ENCODE results near the gene RPS16.

Gene RPS16

DNA sequence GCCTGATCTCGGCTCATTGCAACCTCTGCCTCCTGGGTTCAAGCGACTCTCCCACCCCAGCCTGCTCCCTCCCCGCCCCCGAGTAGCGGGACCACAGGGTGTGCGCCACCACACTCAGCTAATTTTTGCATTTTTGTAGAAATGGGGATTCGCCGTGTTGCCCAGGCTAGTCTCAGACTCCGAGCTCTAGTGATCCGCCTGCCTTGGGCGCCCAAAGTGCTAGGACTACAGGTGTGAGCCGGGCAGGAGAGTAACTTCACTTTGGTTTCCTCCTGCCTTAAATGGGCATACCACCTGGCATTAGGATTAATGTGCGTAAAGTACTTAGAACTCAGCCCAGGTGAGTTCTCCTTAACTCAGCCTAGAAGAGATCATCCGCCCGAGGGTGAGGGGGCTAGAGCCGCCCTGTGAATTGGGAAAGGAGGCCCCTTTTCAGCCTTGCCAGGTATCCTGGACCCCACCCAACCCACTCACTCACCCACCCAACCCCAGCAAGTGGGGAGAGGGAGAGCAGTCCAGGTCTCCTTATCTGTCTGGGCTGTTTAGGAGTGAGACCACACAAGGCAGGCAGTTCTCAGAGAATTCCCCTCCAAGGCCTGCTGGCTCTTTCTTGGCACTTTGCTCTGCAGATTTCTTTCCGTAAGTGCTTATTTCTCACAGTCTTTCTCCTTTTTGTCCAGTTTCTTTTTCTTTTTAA, 30.3 kb downstream of the RPS16 start:
- WGBS, 2 experiments (ENCODE audit: insufficient coverage in 2 of 2): 95% methylated on average over 10 to 11 of the region's 17 CpGs
- peaks cover 60% of the 10 kb centered on the region for H3K4me1 ChIP-seq (ENCODE audit: control insufficient read depth, insufficient read depth, low read length, poor library complexity, severe bottlenecking)
- H3K36me3 ChIP-seq (ENCODE audit: control insufficient read depth, insufficient read depth, low read length): peaks cover 13% of the 10 kb centered on the region
- H3K4me3 ChIP-seq (ENCODE audit: extremely low read depth, insufficient read depth, low read length, poor library complexity, severe bottlenecking): no peak overlapping the region
- H3K9me3 ChIP-seq (ENCODE audit: control insufficient read depth, low read length): no peaks in the 10 kb centered on the region
- no peak overlapping the region for H3K27ac ChIP-seq (ENCODE audit: low read depth, low read length, severe bottlenecking)

DNA sequence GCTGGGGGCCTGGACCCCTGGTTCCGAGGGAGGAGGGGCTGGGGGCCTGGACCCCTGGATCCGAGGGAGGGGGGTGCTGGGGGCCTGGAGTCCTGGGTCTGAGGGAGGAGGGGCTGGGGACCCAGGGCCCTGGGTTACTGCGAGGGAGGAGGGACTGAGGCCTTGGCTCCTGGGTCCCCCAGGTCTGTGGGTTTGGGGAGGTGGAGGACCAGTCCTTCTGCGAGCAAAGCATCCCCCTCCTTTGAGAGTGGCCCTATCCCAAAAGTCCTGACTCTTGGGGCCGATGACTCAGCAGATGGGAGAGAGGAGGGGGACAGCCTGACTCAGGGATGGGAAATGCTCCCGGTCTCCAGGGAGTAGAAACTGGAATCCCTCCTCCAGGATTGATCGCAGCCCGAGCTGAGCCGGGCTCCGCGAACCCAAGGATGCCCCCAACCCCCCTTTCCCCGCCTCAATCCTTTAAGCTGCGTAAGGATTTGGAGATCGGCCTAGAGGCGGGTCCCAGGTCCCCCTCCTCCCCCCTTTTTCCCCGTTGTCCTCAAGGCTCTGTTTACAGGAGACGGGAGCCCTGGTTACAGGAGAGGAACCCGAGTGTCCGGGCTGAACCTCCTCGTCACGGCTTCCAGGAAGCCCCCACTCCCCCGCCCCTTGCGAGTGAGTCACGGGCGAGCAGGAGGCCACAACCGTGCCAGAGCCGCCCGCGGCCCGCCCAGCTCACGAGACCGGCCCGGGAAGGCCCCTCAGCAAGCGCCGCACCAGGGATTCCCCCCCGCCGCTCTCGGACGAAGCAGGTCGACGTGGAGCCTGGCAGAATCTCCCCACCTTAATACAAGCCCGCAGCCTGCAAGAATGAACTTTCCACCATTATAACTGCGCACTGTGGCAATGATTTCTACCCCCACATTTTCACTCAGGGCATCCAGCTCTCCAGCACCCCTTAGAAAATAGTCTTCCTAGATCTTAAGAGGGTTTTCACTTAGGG, 32.1 kb downstream of the RPS16 start:
- peak overlapping the region; percentile 39 for H3K4me3 ChIP-seq (ENCODE audit: extremely low read depth, insufficient read depth, low read length, poor library complexity, severe bottlenecking)
- H3K36me3 ChIP-seq (ENCODE audit: control insufficient read depth, insufficient read depth, low read length): peaks cover 19% of the 10 kb centered on the region
- H3K9me3 ChIP-seq (ENCODE audit: control insufficient read depth, low read length): no peaks in the 10 kb centered on the region
- peak overlapping the region; percentile 100 for H3K27ac ChIP-seq (ENCODE audit: low read depth, low read length, severe bottlenecking)
- 0 to 1% methylated on average over 21 to 39 of the region's 43 CpGs for WGBS, 2 experiments (ENCODE audit: insufficient coverage in 2 of 2)
- peaks cover 48% of the 10 kb centered on the region for H3K4me1 ChIP-seq (ENCODE audit: control insufficient read depth, insufficient read depth, low read length, poor library complexity, severe bottlenecking)

DNA sequence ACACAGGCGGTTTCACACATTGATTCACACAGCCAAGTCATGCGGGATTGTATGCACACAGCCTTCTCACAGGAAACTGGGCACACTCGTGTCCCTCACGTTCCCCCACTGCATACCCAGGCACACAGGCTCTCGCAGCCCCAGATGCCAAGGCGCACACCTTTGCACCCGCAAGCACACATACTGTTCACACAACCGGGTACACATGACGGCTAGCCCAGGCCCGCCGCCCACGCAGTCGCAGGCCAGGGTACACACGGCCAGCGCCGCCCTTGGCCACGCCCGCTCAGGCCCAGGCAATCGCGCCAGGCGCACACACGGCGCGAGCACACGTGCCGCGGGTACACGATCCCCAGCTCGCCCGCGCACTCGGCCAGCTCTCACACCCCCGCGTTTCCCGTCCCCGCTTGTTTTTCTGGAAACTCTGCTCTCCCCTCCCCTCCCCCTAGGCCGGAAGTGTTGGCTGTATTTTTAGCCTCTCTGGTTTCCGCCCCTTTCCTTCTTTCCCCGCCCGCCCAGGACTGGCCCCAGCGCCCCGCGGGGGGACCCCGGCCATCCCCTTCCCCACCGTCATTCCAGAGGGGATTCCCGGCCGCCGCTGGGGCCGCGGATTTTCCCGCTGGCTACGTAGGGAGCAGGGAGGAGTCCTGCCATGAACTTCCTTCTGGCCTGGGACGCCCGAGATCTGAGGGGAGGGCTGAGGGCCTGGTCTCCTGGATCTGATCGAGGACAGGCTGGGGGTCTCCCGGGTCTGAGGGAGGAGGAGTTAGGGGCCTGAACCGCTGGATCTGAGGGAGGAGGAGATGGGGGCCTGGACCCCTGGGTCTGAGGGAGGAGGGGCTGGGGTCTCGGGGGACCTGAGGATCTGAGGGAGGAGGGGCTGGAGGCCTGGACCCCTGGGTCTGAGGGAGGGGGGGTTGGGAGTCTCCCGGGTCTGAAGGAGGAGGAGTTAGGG, 33.1 kb downstream of the RPS16 start:
- no peaks in the 10 kb centered on the region for H3K9me3 ChIP-seq (ENCODE audit: control insufficient read depth, low read length)
- H3K4me3 ChIP-seq (ENCODE audit: extremely low read depth, insufficient read depth, low read length, poor library complexity, severe bottlenecking): peak overlapping the region; percentile 39
- H3K4me1 ChIP-seq (ENCODE audit: control insufficient read depth, insufficient read depth, low read length, poor library complexity, severe bottlenecking): peaks cover 49% of the 10 kb centered on the region
- WGBS, 2 experiments (ENCODE audit: insufficient coverage in 2 of 2): 6 to 13% methylated on average over 35 to 45 of the region's 59 CpGs
- H3K36me3 ChIP-seq (ENCODE audit: control insufficient read depth, insufficient read depth, low read length): peaks cover 9% of the 10 kb centered on the region
- H3K27ac ChIP-seq (ENCODE audit: low read depth, low read length, severe bottlenecking): peak overlapping the region; percentile 100

DNA sequence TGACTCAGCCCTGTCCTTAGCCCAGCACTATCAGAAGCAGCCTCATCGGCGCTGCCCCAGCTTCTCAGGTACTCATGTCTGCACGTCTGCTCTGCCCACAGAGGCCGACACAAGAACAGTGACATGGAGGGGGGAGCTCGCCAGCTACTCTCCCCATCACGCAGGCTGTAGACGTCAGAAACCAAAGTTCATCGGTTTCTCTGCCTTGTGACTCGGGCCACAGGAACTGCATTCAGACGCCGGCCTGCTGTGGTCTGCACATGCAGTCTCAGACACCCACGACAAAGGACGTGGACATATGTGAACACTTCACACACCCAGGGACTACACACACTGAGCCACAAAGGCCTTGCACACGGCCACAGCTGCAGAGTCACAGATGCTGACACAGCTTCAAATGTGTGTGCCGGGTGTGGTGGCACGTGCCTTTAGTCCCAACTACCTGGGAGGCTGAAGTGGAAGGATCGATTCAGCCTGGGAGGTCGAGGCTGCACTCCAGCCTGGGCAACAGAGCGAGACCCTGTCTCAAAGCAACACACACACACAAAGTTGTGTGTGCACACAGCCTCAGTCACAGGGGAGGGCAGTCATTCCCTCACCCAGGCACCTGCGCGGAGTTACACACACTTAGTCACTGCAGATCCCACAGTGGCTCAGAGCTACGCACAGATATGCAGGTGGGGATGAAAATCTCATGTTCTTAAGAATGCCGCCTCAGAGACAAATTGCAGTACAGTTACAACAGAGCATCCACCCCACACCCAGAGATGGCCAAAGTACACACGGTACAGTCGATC, 34.0 kb downstream of the RPS16 start:
- 80 to 85% methylated on average over 13 to 17 of the region's 25 CpGs for WGBS, 2 experiments (ENCODE audit: insufficient coverage in 2 of 2)
- Histone ChIP-seq H3K9me3 (ENCODE audit: control insufficient read depth, low read length) (no peaks in the 10 kb centered on the region), H3K36me3 (ENCODE audit: control insufficient read depth, insufficient read depth, low read length) (peaks cover 9% of the 10 kb centered on the region), H3K4me3 (ENCODE audit: extremely low read depth, insufficient read depth, low read length, poor library complexity, severe bottlenecking) (peak overlapping the region; percentile 39), H3K27ac (ENCODE audit: low read depth, low read length, severe bottlenecking) (peak overlapping the region; percentile 100), H3K4me1 (ENCODE audit: control insufficient read depth, insufficient read depth, low read length, poor library complexity, severe bottlenecking) (peaks cover 49% of the 10 kb centered on the region)

DNA sequence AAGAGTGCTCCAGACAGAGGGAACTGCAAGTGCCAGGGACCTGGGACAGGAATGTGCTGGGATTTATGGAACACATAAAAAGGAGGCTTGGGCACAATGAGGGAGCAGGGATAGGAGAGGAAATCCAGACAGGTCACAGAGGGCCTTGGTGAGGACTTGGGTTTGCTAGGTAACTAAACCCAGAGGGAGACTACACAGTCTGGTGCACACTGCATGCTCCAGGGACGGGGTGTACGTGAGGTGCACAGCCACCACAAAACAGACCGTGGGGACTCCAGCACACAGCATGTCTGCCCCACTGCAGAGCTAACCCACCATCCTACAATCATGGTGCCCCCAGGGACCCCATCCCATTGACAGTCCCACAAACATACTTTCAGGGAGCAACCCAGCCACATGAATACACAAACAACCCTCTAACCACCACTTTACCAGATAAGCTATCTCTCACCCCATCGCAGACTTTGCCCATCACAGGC, 34.6 kb downstream of the RPS16 start:
- H3K27ac ChIP-seq (ENCODE audit: low read depth, low read length, severe bottlenecking): peak overlapping the region; percentile 100
- WGBS, 2 experiments (ENCODE audit: insufficient coverage in 2 of 2): 90 to 97% methylated on average over 4 of the region's 4 CpGs
- H3K36me3 ChIP-seq (ENCODE audit: control insufficient read depth, insufficient read depth, low read length): peaks cover 9% of the 10 kb centered on the region
- no peak overlapping the region for H3K4me3 ChIP-seq (ENCODE audit: extremely low read depth, insufficient read depth, low read length, poor library complexity, severe bottlenecking)
- H3K4me1 ChIP-seq (ENCODE audit: control insufficient read depth, insufficient read depth, low read length, poor library complexity, severe bottlenecking): peaks cover 49% of the 10 kb centered on the region
- no peaks in the 10 kb centered on the region for H3K9me3 ChIP-seq (ENCODE audit: control insufficient read depth, low read length)

DNA sequence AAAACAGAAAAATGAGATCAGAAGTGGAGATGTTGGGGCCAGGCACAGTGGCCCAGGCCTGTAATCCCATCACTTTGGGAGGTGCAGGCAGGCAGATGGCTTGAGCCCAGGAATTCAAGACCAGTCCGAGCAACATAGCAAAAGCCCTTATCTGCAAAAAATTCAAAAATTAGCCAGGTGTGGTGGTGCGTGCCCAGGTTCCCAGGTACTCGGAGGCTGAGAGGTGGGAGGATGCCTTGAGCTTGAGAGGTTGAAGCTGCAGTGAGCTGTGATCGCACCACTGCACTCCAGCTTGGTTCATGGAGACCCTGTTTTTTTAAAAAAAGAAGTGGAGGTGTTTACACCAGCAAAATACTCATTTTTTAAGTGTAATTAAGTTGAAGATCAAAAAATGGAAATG, 35.7 kb downstream of the RPS16 start:
- no peak overlapping the region for H3K4me3 ChIP-seq (ENCODE audit: extremely low read depth, insufficient read depth, low read length, poor library complexity, severe bottlenecking)
- peaks cover 40% of the 10 kb centered on the region for H3K4me1 ChIP-seq (ENCODE audit: control insufficient read depth, insufficient read depth, low read length, poor library complexity, severe bottlenecking)
- WGBS, 2 experiments (ENCODE audit: insufficient coverage in 2 of 2): 95 to 97% methylated on average over 3 of the region's 4 CpGs
- H3K36me3 ChIP-seq (ENCODE audit: control insufficient read depth, insufficient read depth, low read length): peaks cover 17% of the 10 kb centered on the region
- no peaks in the 10 kb centered on the region for H3K9me3 ChIP-seq (ENCODE audit: control insufficient read depth, low read length)
- no peak overlapping the region for H3K27ac ChIP-seq (ENCODE audit: low read depth, low read length, severe bottlenecking)

DNA sequence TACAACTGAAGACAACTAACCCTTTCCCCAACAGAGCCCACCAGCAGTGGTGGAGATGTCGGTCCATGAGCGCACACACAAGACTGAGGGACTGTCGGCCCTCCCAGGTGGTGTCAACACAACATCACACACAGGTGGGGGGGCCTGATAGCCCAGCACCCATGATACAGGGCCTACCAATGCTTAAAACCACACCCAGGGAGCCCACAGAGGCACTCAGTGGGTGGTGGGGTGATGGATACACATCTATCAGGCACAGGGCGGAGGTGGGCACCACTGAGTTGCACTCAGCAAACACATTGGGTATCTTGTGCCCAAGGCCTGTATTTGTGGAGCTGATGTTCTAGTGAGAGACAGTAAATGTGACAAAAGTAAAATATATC, 36.1 kb downstream of the RPS16 start:
- WGBS, 2 experiments (ENCODE audit: insufficient coverage in 2 of 2): 100% methylated on average over 1 to 2 of the region's 4 CpGs
- Histone ChIP-seq H3K4me3 (ENCODE audit: extremely low read depth, insufficient read depth, low read length, poor library complexity, severe bottlenecking) (no peak overlapping the region), H3K27ac (ENCODE audit: low read depth, low read length, severe bottlenecking) (no peak overlapping the region), H3K9me3 (ENCODE audit: control insufficient read depth, low read length) (no peaks in the 10 kb centered on the region), H3K36me3 (ENCODE audit: control insufficient read depth, insufficient read depth, low read length) (peaks cover 18% of the 10 kb centered on the region), H3K4me1 (ENCODE audit: control insufficient read depth, insufficient read depth, low read length, poor library complexity, severe bottlenecking) (peaks cover 36% of the 10 kb centered on the region)

DNA sequence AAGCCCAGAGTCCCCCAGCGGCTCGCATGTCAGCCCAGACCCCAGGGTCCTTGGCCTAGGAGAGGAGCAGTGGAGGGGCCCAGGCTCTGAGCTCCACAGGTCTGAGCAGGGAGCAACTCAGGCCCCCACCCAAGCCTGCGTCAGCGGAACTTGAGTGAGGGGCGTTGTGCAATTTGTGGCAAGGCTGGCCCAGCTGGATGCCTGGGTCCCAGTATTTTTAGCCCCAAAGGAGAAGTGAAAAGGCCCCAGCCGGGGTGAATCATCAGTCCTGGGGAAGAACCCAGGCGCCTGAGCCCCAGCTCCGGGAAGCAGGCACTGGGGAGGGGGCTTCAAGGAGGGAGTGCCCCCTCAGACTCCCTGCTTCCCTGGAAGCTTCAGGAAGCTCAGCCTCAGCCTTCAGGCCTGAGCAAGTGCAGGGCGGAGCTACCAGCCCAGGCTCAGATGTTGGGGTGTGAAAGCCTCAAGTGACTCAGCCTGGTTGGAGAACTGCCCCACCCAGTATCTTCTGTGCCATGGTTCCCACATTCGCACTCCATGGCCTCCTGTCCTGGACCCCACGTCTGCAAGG, 37.4 kb downstream of the RPS16 start:
- peaks cover 32% of the 10 kb centered on the region for H3K4me1 ChIP-seq (ENCODE audit: control insufficient read depth, insufficient read depth, low read length, poor library complexity, severe bottlenecking)
- H3K9me3 ChIP-seq (ENCODE audit: control insufficient read depth, low read length): no peaks in the 10 kb centered on the region
- peaks cover 27% of the 10 kb centered on the region for H3K36me3 ChIP-seq (ENCODE audit: control insufficient read depth, insufficient read depth, low read length)
- WGBS, 2 experiments (ENCODE audit: insufficient coverage in 2 of 2): 90 to 94% methylated on average over 11 of the region's 11 CpGs
- H3K4me3 ChIP-seq (ENCODE audit: extremely low read depth, insufficient read depth, low read length, poor library complexity, severe bottlenecking): no peak overlapping the region
- H3K27ac ChIP-seq (ENCODE audit: low read depth, low read length, severe bottlenecking): peak overlapping the region; percentile 6

DNA sequence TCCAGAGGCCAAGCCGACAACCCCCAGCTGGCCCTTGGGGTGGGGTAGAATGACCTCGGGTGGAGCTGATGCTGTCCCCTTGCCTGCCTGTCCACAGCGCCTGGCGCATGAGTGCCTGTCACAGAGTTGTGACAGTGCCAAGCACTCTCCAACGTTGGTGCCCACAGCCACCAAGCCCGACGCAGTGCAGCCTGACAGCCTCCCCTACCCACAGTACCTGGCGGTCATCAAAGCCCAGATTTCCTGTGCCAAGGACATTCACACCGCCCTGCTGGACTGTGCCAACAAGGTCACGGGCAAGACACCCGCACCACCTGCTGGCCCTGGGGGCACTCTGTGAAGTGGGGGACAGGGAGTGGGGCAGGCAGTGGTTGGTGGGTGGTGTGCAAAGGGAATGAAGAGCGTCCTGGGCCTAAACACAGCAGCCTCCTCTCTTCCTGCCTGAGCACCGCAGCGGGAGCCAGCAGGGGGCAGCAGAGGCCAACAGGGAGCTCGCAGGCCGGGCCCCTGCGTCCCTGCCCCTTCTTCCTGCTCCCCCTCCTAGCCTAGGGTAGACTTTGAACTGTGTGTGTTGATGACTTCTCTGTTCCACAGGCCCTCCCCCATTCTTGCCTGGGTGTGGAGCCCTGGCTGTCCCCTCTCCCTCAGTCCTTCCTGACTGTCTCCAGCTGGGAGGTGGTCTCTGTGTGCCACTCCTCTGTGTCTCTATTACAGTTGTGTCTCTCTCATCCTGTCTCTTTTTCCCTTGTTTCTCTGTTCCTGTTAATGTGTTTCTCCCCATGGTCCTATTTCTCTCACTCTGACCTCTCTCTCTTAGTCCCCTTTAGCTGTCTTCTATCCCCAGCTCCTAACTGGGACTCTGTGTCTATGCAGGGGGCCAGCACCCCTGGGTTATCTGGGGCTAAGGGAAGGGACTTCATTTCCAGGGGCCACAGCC, 38.1 kb downstream of the RPS16 start:
- H3K4me3 ChIP-seq (ENCODE audit: extremely low read depth, insufficient read depth, low read length, poor library complexity, severe bottlenecking): no peak overlapping the region
- 69 to 76% methylated on average over 7 to 10 of the region's 17 CpGs for WGBS, 2 experiments (ENCODE audit: insufficient coverage in 2 of 2)
- H3K36me3 ChIP-seq (ENCODE audit: control insufficient read depth, insufficient read depth, low read length): peaks cover 32% of the 10 kb centered on the region
- peak overlapping the region; percentile 6 for H3K27ac ChIP-seq (ENCODE audit: low read depth, low read length, severe bottlenecking)
- H3K9me3 ChIP-seq (ENCODE audit: control insufficient read depth, low read length): no peaks in the 10 kb centered on the region
- peaks cover 26% of the 10 kb centered on the region for H3K4me1 ChIP-seq (ENCODE audit: control insufficient read depth, insufficient read depth, low read length, poor library complexity, severe bottlenecking)
